ENCODE measurements around the gene HSDL2.
"Not testable (repeated sequence)": the region's sequence is repeated elsewhere in the genome, so short reads cannot be mapped to it uniquely, and the experiment has no call there.

The HSDL2 gene

GRCh38 chr9:112500842-112501241 lies 120.9 kb downstream of the HSDL2 start:
- no peak for DNase-seq (ENCODE audit: low spot score)

GRCh38 chr9:112501287-112501686 lies 121.4 kb downstream of the HSDL2 start:
- DNase-seq (ENCODE audit: low spot score) = no peak

DNA sequence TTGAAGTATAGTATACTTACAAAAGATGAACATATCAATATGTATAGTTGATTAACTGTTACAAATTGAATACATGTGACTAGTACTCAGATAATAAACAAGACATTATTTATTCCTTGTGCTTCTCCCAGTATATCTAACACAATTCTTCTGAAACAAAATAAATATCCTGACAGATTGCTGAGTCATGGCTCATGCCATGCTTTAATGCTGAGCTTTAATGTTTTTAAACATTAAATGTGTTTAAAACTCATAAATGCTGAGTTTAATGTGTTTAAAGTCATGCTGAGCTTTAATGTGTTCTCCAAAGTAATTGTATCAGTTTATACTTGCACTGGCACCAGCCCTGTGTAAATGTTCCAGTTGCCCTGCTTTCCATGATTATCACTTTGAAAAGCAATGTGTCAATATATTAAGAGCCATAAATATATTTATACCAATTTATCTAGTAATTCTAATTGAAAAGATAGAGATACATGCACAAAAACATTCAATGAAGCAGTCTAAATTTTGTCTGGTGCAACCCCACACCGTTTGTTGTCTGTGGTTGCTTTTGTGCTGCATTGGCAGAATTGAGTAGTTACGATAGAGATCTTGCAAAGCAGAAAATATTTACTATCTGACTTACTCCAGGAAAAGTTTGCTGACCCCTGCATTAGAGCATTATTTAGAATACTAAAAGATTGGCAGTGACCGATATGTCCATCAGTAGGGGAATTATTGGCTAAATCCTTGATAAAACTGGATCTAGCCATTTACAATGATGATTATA lies 122.5 kb downstream of the HSDL2 start:
- DNase-seq (ENCODE audit: low spot score) = no peak

- no peak for DNase-seq (ENCODE audit: low spot score)
Measured at GRCh38 chr9:112503170-112503569, 123.3 kb downstream of the HSDL2 start.

DNA sequence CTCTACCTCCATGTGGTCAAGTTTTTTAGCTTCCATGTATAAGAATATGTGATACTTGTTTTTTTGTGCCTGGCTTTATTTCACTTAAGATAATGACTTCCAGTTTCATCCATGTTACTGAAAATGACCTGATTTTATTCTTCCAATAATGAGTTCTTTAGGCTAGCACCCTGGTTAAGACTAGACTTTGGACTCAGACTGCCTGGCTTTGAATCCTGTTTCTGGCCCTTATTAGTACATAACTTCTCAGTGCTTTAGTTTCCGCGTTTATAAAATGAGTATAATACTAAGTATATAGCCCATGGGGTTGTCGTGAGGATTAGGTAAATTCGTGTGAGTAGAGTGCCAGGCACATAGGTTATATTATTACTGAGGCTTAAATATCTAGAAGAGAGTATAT lies 125.2 kb downstream of the HSDL2 start:
- DNase-seq (ENCODE audit: low spot score) = no peak

DNA sequence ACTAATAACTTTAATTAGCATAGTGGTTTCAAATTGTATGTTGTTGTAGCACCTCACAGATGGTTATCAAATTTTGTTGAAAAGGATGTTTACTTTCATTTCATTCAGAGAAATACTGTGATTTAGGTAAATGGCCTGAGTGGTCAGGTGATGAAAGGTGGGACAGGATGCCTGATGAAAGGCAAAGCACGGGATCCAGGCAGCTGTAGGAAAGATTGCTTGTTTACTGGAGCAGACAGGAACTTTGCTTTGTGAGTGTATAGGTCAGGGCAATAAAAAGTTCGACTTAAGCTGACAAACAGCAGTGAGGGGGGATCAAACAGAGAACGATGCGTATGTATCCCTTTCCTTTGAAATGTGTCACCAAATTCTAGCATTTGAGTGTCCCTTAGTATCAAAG lies 125.7 kb downstream of the HSDL2 start:
- no peak for DNase-seq (ENCODE audit: low spot score)

DNA sequence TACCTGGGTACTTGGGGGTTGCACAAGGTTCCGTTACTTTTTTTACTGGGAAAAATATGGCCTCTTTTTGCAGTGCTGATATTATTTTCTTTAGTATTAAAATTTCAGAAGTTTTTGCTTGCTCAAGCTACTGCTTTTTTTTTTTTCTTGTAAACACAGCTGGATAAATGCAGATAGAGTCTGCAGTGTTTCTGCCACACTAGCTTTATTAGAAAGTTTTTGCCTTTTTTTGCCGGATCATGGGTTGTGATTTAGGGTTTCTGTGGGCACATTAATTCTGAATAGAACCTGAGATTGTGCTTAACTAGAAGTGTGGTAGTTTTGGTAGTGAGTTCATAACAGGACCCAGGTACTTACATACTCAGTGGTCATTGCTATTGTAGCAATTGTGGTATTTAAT lies 126.7 kb downstream of the HSDL2 start:
- no peak for DNase-seq (ENCODE audit: low spot score)

- DNase-seq (ENCODE audit: low spot score) = no peak
Measured at GRCh38 chr9:112507001-112507680, 127.2 kb downstream of the HSDL2 start.

GRCh38 chr9:112508377-112508776 lies 128.5 kb downstream of the HSDL2 start:
- DNase-seq (ENCODE audit: low spot score) = no peak

GRCh38 chr9:112512377-112512776 lies 132.5 kb downstream of the HSDL2 start:
- not testable (repeated sequence) for DNase-seq (ENCODE audit: low spot score)

- no peak for DNase-seq (ENCODE audit: low spot score)
Measured at GRCh38 chr9:112516769-112517168, 136.9 kb downstream of the HSDL2 start.

DNA sequence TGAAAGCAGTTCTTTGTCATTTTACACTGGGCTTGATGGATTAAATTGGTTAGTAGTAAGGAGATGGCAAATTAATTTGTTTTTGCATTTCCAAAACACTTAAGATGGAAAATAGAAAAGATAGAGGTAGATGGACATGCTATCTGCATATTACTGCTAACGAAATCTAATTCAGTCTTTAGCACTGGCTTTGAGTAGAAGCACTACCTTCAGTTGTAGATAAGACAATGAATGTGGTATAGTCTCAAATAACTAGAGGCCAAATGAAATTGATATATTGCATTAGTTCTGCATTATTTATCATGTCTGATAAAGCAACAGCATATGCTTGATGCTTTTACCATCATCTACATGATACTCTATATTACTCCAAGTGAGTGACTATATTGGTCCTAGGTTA lies 140.2 kb downstream of the HSDL2 start:
- DNase-seq (ENCODE audit: low spot score) = no peak

- DNase-seq (ENCODE audit: low spot score) = no peak
Measured at GRCh38 chr9:112520656-112521055, 140.7 kb downstream of the HSDL2 start.

Measured in HuH-7.5 (cell line).